HG02623 (cell line): ENCODE measurements around the gene AASDHPPT.
A peak's percentile ranks its signal among the peaks of the same experiment; 100 is the strongest.

ENCODE experiments used
- ATAC-seq: cut with Tn5 transposase; IDR thresholded peaks from one replicate; pipeline ENCODE4 v1.9.1; 2021; ENCODE audit warnings: moderate library complexity; ENCODE audit not compliant: unreplicated experiment

AASDHPPT gene

DNA sequence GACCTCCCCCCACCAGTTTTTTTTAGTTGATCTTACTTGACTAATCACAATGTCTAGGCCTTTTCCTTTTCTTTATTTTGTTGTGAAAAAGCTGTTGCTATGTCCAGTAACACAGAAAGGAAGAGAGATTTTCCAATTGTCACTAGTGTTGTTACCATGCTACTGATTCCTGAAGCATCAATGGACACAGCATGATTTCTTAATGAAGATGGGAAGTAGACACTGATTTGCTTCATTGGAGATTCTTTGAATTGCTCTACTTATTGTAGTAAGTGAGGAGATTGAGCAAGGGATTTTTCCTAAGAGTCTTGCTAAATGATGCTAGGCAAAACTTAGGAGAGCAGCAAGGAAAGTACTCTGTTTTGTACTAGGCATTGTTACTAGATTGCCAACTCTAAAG, 4.6 kb downstream of the AASDHPPT start:
- ATAC-seq = no peak

DNA sequence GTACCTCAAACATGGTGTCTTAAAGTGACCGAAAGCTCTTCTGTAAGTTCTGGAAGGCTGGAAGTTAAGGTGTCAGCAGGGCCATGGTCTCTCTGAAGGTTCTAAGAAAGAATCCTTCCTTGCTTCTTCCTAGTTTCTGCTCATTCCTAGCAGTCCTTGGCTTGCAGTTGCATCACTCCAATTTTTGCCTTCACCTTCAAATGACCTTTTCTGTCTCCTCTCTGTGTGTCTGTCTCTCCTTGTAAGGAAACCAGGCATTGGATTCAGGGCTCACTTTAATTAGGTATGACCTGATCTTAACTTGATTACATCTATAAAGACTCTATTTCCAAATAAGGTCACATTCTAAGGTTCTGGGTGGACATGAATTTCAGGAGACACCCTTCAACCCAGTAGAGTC, 8.7 kb downstream of the AASDHPPT start:
- ATAC-seq = no peak

DNA sequence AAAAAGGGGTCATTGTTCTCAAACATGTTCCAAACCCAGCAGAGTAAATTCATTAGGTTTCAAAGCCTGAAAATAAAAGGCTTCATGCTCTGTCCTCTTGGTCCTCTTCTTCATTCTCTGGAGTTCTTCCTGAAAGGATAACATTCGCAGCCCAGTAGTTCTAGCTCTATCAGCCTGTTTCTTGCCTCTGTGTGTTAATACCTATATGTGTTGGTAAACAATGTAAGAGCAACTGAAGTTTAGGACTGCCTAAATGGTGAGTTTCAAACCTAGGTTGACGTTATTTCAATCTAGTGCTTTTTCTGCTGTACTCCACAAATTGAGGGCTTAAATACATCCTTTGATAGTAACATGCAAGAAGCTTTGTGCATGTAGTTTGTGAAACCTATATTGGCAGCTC, 9.4 kb downstream of the AASDHPPT start:
- ATAC-seq = no peak

DNA sequence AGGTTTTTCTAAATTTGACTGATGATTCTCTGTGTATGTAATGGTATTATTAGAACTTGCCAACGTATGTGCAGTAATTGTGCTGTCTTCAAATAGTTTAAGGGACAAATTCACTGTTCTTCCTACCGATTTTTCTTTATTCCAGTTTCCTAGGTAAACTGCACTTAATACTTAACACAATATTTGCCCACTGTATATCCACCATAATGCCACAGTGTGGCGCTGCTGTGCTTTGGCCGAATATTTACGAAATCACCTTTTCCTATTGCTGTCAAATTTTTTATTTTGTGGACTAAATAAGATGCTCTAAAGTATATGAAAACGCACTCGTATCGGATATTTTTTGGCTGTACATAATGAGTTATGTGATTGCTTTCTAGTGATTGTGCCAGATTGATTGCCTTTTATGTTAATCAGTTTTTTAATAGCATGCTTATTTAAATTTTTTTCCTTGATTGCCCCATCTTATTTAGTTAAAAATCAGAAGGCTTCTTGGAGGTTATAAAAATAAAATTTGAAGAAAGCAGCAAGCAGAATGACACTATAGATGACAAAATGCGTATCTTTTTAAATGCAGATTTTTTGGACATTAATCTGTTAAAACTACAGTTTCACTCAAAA, 10.5 kb downstream of the AASDHPPT start:
- no peak for ATAC-seq

DNA sequence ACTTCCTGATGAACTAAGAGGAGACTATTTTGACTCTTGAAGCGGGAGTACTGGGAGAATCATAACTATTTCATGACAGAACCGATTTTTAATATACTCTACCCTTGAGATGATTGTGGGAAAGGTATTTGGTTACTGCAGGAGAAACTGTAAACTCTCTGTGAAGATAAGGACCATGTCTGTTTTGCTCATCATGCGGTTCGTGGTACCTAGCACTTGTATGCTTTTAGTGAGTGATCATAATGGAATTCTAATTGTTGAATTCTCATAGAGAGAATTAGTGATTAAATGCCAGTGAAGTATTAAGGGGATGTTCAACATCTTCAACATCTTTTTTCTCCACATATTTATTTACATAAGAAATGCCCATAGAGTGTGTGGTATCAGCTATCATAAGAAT, 11.4 kb downstream of the AASDHPPT start:
- ATAC-seq = no peak

DNA sequence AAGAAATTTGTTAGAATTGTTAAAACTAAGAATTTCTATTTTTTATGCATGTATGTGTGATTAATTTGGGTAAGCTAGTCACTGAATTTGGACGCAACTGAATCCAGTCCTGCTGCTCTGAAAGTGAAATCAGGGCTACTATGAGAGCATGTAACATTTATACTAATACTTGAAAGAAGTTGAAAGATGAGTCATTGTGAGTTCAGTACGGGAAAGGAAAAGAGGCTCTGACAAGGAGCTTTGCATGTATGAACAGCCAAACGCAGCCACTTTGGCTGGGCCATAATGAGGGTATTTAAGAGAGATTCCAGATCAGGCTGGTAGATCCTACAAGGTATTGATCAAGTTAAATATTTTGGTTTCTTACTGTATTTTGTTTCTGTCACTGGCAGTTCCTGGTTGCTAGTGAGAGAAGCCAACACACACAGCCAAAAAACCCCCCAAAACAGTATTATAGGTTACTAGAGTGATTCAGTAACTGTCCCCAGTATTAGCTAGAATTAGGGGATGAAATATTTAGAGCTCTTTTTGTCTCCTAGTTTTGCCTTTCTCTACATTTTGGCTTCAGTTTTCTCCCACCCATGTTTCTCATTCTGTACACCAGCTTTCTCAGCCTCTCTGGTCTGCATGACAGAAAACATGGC, 14.1 kb downstream of the AASDHPPT start:
- ATAC-seq = peak; percentile 99

DNA sequence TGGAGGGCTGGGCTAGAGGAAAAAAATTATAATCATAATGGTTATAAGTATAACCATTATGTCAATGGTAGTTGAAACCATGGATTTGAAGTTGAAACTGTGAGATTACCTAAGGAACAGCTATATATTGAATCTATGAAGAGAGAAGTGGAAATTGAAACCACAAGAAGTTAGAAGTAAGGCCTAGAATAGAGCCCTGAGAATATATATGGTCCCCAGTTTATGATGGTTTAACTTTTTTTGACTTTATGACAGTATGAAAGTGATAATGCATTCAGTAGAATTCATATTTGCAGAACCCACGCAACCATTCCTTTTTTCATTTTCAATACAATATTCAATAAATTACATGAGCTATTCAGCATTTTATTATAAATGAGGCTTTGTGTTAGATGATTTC, 15.0 kb downstream of the AASDHPPT start:
- ATAC-seq = no peak

DNA sequence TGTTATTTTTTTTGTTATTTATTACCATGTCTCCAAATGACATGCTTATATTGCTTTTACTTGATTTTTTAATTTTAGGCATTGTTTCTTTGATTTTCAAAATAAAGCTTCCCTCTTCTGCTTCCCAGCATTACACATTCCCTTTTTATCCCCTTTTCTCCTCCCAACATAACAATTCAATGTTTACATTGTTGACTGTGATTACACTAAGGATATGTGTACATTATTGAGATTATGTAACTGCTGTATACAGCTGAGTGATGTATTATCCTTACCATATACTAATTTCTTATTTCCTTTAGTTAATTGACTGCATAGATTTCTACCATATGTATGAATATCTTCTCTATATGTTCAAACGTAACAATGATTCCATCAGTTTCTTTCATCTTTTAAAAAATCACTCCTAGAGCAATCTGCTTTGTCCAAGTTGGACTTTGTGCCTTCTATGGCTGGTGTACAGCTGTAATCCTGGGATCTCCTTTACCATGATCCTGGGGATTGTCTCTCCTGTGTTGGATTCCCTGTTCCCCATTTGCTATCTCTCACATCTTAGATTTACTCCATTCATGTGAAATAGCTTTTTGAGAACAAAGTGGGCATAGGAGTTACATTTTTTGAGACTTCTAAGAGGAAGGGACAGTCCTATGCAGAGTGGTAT, 21.6 kb downstream of the AASDHPPT start:
- no peak for ATAC-seq

DNA sequence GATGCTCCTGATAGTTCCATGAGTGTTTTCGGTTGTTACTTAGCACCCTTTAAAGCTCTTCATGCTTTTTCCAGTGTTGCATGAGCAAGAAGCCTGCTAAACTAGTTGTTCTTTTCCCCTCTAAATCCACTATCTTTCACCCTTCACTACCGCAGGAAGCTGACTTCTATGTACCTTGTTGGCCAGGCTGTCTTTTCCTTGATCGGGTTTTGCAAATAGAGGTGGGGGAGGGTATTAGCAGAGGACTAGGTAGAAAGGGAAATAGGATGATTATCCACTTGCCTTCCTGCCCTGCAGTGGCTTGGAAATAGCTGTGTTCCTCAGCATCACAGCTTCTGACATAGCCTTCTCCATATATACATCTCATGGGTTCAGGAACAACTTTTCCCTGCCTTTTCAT, 23.9 kb downstream of the AASDHPPT start:
- no peak for ATAC-seq

DNA sequence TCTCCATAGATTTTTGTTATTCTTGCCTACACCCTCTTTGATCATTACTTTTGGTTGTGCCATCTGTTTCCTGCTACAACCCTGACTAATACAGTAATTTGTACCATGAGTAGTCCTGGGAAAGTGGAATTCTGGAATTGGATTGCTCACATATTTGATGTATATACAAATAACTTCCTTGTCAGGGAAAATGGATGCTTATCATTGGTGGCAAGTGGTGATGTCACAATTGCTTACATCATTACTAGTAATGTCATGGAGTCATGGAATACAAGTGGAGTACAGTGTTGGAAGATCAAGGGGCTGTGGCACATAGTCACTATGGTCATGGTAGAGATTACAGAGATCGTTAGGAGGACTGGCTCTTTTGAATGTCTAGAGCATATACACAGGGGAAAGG, 24.4 kb downstream of the AASDHPPT start:
- ATAC-seq = no peak

DNA sequence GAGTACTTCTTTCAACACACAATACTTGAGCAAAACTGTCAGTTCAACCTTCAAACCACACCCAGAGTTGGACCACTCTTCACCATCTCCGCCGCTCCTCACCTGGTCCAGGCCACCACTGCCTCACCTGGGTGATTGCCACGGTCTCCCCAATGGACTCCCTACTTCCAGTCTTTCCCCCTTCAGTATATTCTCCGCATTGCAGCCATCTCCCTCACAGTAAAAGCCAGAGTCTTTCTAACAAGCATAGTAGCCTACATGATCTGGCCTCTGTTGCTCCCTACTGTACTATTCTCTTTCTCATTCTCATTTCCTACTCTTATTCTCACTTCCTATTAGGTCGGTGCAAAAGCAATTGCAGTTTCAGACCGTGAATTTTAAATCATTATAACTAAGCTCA, 28.5 kb downstream of the AASDHPPT start:
- ATAC-seq = no peak

DNA sequence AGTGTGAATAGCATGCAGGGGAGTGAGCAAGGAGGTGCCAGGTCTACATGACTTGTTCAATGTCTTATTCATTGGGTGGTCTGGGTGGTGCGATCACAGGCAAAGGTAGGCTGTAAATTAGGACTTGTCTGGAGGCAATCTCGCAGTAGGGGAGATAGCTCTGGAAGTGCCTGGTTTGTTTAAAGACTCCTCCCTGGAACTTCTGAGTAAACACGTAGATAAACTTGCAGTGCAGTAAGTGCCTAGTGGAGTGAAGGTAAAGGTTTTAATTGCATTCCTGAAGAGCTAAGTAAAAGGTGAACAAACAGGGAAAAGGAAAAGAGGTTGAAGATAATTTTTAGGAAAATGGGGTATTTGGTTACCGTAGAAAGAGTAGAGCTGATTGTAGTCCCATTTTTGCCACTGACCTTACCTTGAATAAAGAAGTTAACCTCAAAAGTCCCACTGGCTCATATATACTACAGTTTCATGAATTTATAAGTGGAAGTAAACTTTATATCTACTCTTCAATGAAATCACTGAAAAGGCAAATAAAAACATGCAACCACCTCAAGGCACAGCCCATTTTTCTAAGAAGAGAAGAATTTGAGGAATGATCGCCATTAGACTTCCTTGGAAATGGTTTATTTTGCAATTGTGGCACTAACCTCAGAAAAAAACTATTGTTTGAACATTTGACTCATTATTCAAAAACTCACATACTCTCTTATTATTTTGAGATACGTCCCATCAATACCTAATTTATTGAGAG, 44.3 kb downstream of the AASDHPPT start:
- no peak for ATAC-seq

DNA sequence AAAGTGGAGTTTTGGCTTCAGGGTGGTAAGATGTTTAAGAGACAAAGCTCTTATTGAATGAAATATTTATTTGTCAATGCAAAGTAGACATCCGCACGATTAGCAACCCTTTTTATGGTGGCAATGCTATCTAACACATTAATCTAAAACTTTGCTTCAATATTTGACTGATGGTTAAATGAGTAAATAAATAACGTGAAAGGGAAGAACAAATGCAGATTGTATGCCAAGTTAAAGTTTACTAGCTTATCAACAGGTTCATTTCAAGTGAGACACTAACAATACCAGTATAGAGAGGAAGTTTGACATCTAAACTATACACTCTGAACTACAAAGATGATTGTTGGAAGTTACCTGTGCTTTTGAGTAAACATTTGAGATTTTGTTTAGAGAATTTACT, 50.1 kb downstream of the AASDHPPT start:
- ATAC-seq = no peak

DNA sequence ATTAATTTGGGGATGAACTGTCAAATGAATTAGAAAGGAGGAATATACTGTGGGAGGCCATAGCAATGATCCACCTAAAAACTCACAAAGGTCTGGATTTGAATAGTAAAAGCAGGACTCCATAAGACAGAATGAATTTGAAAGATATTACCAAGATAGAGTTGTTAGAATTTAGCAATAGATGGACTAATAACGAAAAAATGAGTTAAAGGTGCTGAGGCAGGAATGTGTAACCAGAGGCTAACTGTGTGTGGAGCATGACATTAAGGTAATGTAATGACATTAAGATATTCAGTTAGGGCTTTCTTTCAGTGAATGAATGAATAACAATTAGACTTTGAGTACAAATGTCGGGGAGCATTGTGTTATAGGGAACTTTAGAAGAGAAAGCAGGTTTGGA, 51.3 kb downstream of the AASDHPPT start:
- ATAC-seq = no peak

DNA sequence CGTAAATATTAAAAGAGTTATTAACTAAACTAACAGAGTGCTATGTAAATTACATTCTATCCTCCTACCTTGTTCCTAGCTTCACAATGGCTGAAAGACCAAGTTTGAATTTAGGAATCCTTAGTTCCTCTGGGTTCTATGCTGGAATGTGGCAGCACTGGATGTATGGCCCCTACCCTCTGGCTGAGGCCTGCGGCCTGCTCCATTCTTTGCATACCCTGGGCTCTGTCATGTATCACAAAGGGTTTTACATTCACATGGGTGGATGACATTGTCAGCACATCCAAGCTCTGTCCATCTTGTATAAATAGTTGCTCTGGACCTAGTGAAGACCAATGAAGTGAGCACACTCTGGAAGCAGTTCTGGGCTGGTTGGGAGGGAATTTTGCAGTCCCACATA, 54.5 kb downstream of the AASDHPPT start:
- ATAC-seq = no peak

DNA sequence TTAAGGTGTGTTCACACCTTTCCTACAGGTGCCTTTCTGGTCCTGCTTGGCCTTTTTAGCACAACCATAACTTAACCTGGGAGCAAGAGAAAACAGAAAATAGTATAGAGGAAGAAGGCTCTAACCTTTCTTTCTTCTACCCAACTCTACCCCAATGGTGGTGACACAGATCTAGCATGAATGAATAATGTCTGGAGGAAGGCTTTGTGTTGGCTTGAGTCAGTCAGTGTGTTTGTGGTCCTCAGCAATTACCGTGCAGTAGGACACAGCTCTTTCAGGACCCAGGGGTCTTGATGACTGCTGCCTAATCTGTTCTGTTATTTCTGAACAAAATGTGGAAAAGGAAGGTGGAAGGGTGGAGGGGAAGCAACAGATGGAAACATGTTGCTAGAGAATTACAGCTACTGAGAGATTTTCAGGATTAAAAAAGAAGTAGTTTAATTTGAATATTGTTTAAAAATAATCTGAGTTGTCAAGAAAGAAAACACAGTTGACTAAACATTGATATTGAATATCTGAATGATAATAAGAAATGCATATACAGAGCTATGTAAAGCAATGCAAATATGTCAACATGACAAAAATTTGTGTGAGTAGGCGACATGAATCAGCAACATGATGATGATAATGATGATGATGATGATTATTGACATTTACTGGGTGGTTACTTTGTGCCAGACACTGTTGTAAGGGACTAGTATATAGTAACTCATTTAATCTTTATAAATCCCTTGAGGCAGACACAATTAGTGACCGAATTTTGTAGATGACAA, 55.3 kb downstream of the AASDHPPT start:
- no peak for ATAC-seq

DNA sequence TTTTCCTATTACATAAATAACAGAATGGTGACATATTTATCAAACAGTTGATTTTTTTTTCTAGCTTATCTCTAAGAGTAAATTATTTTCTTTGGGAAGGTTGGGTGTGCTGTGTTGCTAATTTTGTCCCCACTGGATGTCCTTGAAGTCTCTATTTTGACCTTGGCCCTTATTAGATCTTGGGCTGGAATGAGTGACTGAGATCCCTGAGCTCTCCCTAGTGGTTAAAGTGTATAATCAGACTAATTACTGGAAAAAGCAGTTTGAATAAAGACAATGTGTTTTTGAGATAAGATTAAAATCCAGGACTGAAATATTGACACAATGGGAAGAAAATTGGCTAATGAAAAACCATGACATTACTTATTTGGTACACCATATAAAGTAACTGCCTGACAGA, 56.1 kb downstream of the AASDHPPT start:
- no peak for ATAC-seq

DNA sequence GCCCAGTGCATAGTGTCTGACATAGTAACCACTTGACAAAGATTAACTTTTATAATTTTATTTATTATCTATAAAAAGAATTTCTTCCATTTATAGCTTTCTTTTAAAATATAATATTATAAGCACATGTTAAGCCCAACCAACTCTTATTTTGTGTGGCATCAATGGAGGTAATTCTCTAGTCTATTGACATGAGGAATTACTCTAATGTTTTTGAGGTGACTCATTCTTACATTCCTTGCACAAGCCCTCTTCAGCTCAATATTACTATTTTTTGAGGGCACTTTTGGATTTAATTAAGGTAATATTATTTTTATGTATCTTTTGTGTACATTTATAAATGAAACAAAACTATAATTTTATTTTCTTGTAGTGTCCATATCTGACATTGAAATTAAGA, 59.6 kb downstream of the AASDHPPT start:
- ATAC-seq = no peak

DNA sequence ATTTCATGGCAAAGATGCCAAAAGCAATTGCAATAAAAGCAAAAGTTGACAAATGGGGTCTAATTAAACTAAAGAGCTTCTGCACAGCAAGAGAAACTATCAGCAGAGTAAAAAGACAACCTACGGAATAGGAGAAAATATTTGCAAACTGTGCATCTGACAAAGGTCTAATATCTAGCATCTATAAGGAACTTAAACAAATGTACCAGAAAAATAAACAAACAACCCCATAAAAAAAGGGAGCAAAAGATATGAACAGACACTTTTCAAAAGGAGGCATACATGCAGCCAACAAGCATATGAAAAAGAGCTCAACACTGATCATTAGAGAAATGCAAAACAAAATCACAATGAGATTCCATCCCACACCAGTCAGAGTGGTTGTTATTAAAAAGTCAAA, 60.3 kb downstream of the AASDHPPT start:
- no peak for ATAC-seq
